ENCODE results near the gene GANC. TPM values are rescaled to one million over a fixed set of nuclear protein-coding genes. Genes with fewer than 3 reads are reported as not detected.

GANC gene
- total RNA-seq, 6 donors from 2014 or later, result 67.3 to 295 (median 99.8) TPM

DNA sequence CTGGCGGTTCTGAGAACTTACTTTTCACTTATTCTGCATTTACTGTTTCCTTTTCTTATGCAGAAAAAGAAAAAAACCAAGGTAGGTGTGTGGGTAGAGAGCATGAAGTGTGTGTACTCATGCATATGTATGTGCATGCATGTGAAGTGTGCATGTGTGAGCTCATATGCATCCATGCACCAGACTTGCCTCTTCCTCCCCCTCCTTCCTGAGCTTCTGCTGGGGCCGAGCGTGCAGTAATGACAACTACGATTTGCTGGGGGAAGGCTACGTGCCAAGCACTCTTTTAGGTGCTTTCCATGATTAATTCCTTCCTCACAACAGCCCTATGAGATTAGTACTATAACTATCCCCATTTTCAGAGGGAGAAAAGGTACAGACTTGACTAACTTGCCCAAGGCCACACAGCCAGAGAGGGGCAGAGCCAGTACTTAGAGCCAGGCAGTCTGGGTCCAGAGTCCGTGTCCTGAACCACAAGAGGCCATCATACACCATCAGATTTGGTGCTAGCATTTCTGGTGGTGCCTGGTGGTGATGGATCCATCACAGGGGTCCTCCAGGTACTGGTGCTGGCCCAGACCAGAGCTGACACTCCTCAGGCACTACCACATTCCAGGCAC lies 133.0 kb downstream of the GANC start:
- TF ChIP-seq POLR2AphosphoS5 (IDR thresholded peaks at IDR 0.05) (no peak), EP300 (IDR thresholded peaks at IDR 0.05) (no peak), POLR2A (IDR thresholded peaks at IDR 0.05) (no peak)
- TF ChIP-seq, protein P1, sequence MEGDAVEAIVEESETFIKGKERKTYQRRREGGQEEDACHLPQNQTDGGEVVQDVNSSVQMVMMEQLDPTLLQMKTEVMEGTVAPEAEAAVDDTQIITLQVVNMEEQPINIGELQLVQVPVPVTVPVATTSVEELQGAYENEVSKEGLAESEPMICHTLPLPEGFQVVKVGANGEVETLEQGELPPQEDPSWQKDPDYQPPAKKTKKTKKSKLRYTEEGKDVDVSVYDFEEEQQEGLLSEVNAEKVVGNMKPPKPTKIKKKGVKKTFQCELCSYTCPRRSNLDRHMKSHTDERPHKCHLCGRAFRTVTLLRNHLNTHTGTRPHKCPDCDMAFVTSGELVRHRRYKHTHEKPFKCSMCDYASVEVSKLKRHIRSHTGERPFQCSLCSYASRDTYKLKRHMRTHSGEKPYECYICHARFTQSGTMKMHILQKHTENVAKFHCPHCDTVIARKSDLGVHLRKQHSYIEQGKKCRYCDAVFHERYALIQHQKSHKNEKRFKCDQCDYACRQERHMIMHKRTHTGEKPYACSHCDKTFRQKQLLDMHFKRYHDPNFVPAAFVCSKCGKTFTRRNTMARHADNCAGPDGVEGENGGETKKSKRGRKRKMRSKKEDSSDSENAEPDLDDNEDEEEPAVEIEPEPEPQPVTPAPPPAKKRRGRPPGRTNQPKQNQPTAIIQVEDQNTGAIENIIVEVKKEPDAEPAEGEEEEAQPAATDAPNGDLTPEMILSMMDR (IDR thresholded peaks at IDR 0.05), result no peak
- H3K27ac ChIP-seq, result no peak overlapping the region
- ATAC-seq (ENCODE audit: low FRiP score in 2 of 2), result peak in 1 of 2 donors; percentile 3
- no peaks in the 10 kb centered on the region for H3K4me1 ChIP-seq
- no peak overlapping the region for H3K4me3 ChIP-seq
- H3K36me3 ChIP-seq, result peaks cover 14 to 45% (median 24%) of the 10 kb centered on the region in 4 donors
- WGBS, 2 donors, result 78 to 80% methylated on average over 5 to 6 of the region's 6 CpGs
- no peaks in the 10 kb centered on the region for H3K9me3 ChIP-seq
- no peak for DNase-seq
- no peaks in the 10 kb centered on the region for H3K27me3 ChIP-seq

Other genes with a start within 250 kb of the GANC start
- gene PLA2G4D, start 178.6 kb upstream of the GANC start, total RNA-seq, result not detected
- 100 to 1,000 TPM in 3 of 6 donors, 10 to 100 TPM in 3; 57.8 to 162 (median 99.8) TPM for gene PLA2G4F, start 116.6 kb upstream of the GANC start, total RNA-seq
- 100 to 1,000 TPM in 1 of 6 donors, 10 to 100 TPM in 5; 56.4 to 325 (median 85.3) TPM for gene VPS39, start 64.9 kb upstream of the GANC start, total RNA-seq
- 100 to 1,000 TPM in 4 of 6 donors, 10 to 100 TPM in 2; 50.2 to 242 (median 119) TPM for gene TMEM87A, start 232 bp downstream of the GANC start, total RNA-seq
- gene CAPN3, start 86.3 kb downstream of the GANC start, total RNA-seq, result 100 to 1,000 TPM in 1 of 6 donors, 10 to 100 TPM in 5; 24.0 to 369 (median 54.3) TPM
- gene ZNF106, start 217.9 kb downstream of the GANC start, total RNA-seq, result 100 to 1,000 TPM in 2 of 6 donors, 10 to 100 TPM in 4; 67.0 to 130 (median 93.0) TPM
- gene SNAP23, start 222.4 kb downstream of the GANC start, total RNA-seq, result 100 to 1,000 TPM in 1 of 6 donors, 10 to 100 TPM in 5; 47.3 to 108 (median 63.7) TPM

All from upper lobe of left lung (tissue), 6 donors.